ENCODE measurements around the gene LMF1. TPM values are rescaled to one million over a fixed set of nuclear protein-coding genes. Genes with fewer than 3 reads are reported as not detected.

The LMF1 gene
- total and polyA plus RNA-seq, 2 of the 4 experiments (the other 2 are of a cell fraction), result 7.7 to 13.1 TPM

DNA sequence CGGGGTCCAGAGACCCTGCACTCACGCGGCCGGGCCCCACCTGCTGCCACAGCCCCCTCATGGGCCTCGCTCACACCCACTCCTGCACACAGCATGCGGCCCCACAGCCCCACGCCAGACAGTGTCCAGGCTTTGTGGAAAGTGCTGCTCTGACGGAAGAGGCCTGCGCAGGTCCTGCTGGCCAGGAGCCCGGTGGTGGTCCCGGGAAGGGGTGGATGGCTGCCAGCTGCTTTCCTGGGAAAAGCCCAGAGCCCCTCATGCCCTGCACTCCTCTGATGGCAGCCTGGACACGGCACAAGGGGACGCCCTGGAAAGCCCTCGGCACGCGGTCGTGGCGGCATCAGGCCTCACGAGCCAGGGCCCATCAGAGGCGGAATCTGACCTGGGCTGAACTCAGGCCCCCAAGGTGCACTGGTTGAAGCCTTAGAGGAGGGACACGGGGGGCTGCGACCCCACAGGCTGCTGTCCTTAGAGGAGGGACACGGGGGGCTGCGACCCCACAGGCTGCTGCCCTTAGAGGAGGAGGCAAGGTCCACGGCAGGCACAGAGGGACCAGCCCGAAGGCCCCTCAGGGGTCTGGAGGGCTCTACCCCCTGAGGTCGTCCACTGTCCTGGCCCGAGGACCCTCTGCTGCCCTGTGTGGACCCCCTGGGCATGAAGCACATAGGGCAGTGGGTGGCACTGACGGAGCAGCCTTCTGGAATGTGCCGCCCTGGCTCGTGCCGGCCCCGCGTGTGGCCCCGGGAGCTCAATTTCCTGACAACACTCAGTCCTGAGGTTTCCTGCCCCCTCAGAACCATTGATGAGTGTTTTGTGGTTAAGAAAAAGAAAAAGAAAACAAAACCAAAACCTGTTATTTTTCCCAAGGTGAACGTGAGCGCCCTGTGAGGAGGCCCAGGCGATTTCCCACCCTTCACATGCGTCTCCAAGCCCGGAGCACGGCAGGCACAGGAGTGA lies 32.9 kb upstream of the LMF1 start:
- Histone ChIP-seq H3K9me1 (ENCODE audit: insufficient read depth, low read length) (no peaks in the 10 kb centered on the region), H3K18ac (ENCODE audit: low read depth, low read length) (no peak overlapping the region), H3K4me3 (ENCODE audit: insufficient read depth, low read depth, low read length) (no peak overlapping the region), H2AK5ac (ENCODE audit: low read depth, low read length) (peak overlapping the region; percentile 59; the same call in 1 of the 2 replicates), H2AFZ (replicated peaks; ENCODE audit: low read length, poor library complexity) (no peak overlapping the region), H3K4ac (ENCODE audit: low read depth, low read length) (no peak overlapping the region), H2BK5ac (ENCODE audit: low read depth, low read length, poor library complexity, severe bottlenecking) (no peak overlapping the region), H3K14ac (replicated peaks; ENCODE audit: low read depth, low read length) (no peak overlapping the region), H2AK9ac (replicated peaks; ENCODE audit: low read depth, low read length, poor library complexity) (no peak overlapping the region), H4K5ac (ENCODE audit: low read depth, low read length) (no peak overlapping the region), H3K27me3 (ENCODE audit: control insufficient read depth, insufficient read depth, low read length) (peaks cover 48% of the 10 kb centered on the region; the same call in 1 of the 2 replicates), H2BK20ac (ENCODE audit: low read depth, low read length) (no peak overlapping the region), H3K79me1 (ENCODE audit: low read depth in 1 of 2, low read length in 2 of 2) (no peaks in the 10 kb centered on the region), H3K56ac (ENCODE audit: extremely low read depth, insufficient read depth, low read length) (no peak overlapping the region), H2BK15ac (ENCODE audit: low read depth, low read length) (no peak overlapping the region), H3K9ac (ENCODE audit: low read depth, low read length) (no peak overlapping the region), H3K23ac (ENCODE audit: low read depth, low read length) (no peak overlapping the region), H3K4me2 (ENCODE audit: low read depth, low read length) (no peak overlapping the region), H3K27ac (ENCODE audit: insufficient read depth, low read length) (no peak overlapping the region), H4K91ac (ENCODE audit: insufficient read depth, low read depth, low read length) (no peak overlapping the region), H4K20me1 (ENCODE audit: insufficient read depth, low read length) (no peaks in the 10 kb centered on the region; the same call in 1 of the 2 replicates), H3K4me1 (ENCODE audit: control insufficient read depth, insufficient read depth, low read length) (peaks cover 7% of the 10 kb centered on the region), H3K9me3 (ENCODE audit: control insufficient read depth, insufficient read depth, low read length) (peaks cover 5% of the 10 kb centered on the region), H2BK120ac (ENCODE audit: low read depth, low read length) (no peak overlapping the region), H3K36me3 (ENCODE audit: control insufficient read depth, insufficient read depth, low read length) (no peaks in the 10 kb centered on the region), H4K8ac (ENCODE audit: low read depth in 2 of 2, low read length in 2 of 2) (no peak overlapping the region)
- BruUV-seq (replicated peaks), result no TSS peak
- ChIA-PET POLR2A (ENCODE audit: unreplicated experiment) (no interaction called here), CTCF (interaction anchor here (0.6 kb wide), 1 partner anchor 39 kb away, joined by 3 read pairs; no protein-coding TSS in a partner anchor)
- TF ChIP-seq CHD1 (IDR thresholded peaks at IDR 0.05; ENCODE audit: low read depth, low read length) (no peak), BHLHE40 (IDR thresholded peaks at IDR 0.05; ENCODE audit: low read depth, low read length) (peak; percentile 71), CEBPB (IDR thresholded peaks at IDR 0.05; ENCODE audit: low read depth, low read length) (no peak), FOS (IDR thresholded peaks at IDR 0.05; ENCODE audit: low read depth, low read length) (no peak), RAD21 (IDR thresholded peaks at IDR 0.05; ENCODE audit: low read length) (no peak)
- peak; percentile 14 for DNase-seq
- dilution Hi-C loops (cut with HindIII; ENCODE audit: low sequenced_read_pairs, unreplicated experiment) (no loop called here), intact Hi-C loops (cut with micrococcal nuclease) (no loop called here), in situ Hi-C loops (cut with MboI; ENCODE audit: low sequenced_read_pairs) (no loop called here)
- 59% methylated on average over 15 of the region's 41 CpGs; no CpG with 5 or more reads in 1 of the 2 experiments for WGBS, 2 experiments (ENCODE audit: extremely low coverage in 2 of 2, insufficient read length in 1 of 2)
- peak; percentile 12; the same call in 1 of the 2 replicates for ATAC-seq (ENCODE audit: low read depth)
